HepG2 (cell line): ENCODE measurements around the gene FYB1. TPM values are rescaled to one million over a fixed set of nuclear protein-coding genes. Genes with fewer than 3 reads are reported as not detected.

Experiments used
- ATF3 ChIP-seq: sonication (generic); formaldehyde crosslinking; IDR thresholded peaks from 2 replicates; pipeline ENCODE4 v1.4.0; 2020; ENCODE audit warnings: missing genetic modification reagents
- ELF3 ChIP-seq: IDR thresholded peaks from 2 replicates; pipeline ENCODE4 v1.6.1; 2016; ENCODE audit warnings: missing genetic modification reagents, missing compliant biosample characterization
- ETV5 ChIP-seq: IDR thresholded peaks from 2 replicates; pipeline ENCODE4 v1.6.1; 2018; ENCODE audit warnings: missing biosample characterization, missing genetic modification reagents, inconsistent platforms, borderline replicate concordance
- FOSL2 ChIP-seq: sonication (generic); formaldehyde crosslinking; IDR thresholded peaks from 2 replicates; pipeline ENCODE4 v1.4.0; 2020; ENCODE audit warnings: missing genetic modification reagents
- FOXP1 ChIP-seq, 2 experiments: fragments of 450-650 bp in 1 of 2; IDR thresholded peaks; 2 replicates each; pipeline ENCODE4 v1.6.1; 2017 to 2018; ENCODE audit warnings: antibody characterized with exemption in 1 of 2
- GABPB1 ChIP-seq: IDR thresholded peaks from 2 replicates; pipeline ENCODE4 v1.6.1; 2016; ENCODE audit warnings: mild to moderate bottlenecking, missing genetic modification reagents, moderate library complexity, missing compliant biosample characterization
- HCFC1 ChIP-seq: fragments of 150-350 bp; IDR thresholded peaks from 2 replicates; pipeline ENCODE4 v1.6.1; 2014; ENCODE audit warnings: low read depth, low read length
- HIVEP1 ChIP-seq: sonication (generic); formaldehyde crosslinking; IDR thresholded peaks from 2 replicates; pipeline ENCODE4 v1.4.0; 2020; ENCODE audit warnings: mild to moderate bottlenecking, missing genetic modification reagents
- HNF4A ChIP-seq: sonication (generic); formaldehyde crosslinking; IDR thresholded peaks from 2 replicates; pipeline ENCODE4 v1.4.0; 2020; ENCODE audit warnings: missing genetic modification reagents
- HOXA5 ChIP-seq: sonication (generic); formaldehyde crosslinking; IDR thresholded peaks from 2 replicates; pipeline ENCODE4 v1.4.0; 2020; ENCODE audit warnings: missing genetic modification reagents
- HOXD1 ChIP-seq: sonication (generic); formaldehyde crosslinking; IDR thresholded peaks from 2 replicates; pipeline ENCODE4 v1.5.0; 2020; ENCODE audit warnings: missing genetic modification reagents
- KAT8 ChIP-seq: IDR thresholded peaks from 2 replicates; pipeline ENCODE4 v1.6.1; 2016; ENCODE audit warnings: missing genetic modification reagents, missing compliant biosample characterization
- KMT2B ChIP-seq: IDR thresholded peaks from 2 replicates; pipeline ENCODE4 v1.6.1; 2016; ENCODE audit warnings: missing genetic modification reagents, missing compliant biosample characterization
- MAFK ChIP-seq, 2 experiments: IDR thresholded peaks in 1 of 2; conservative IDR thresholded peaks in 1 of 2; 2 replicates each; pipeline ENCODE4 v1.6.1; 2011; ENCODE audit warnings: improper control_type of control experiment in 2 of 2, low read length in 2 of 2
- MIER2 ChIP-seq: IDR thresholded peaks from 2 replicates; pipeline ENCODE4 v1.6.1; 2016; ENCODE audit warnings: missing biosample characterization, missing genetic modification reagents
- PHF5A ChIP-seq: IDR thresholded peaks from one replicate; pipeline ENCODE4 v1.6.1; 2018; ENCODE audit warnings: low read depth, missing genetic modification reagents; ENCODE audit not compliant: unreplicated experiment
- RXRA ChIP-seq: sonication (generic); formaldehyde crosslinking; IDR thresholded peaks from 2 replicates; pipeline ENCODE4 v1.5.1; 2020; ENCODE audit warnings: missing genetic modification reagents
- RXRB ChIP-seq: IDR thresholded peaks from 2 replicates; pipeline ENCODE4 v1.6.1; 2016; ENCODE audit warnings: borderline replicate concordance, missing genetic modification reagents, missing compliant biosample characterization
- SIX4 ChIP-seq: sonication (generic); formaldehyde crosslinking; IDR thresholded peaks from 2 replicates; pipeline ENCODE4 v1.4.0; 2020; ENCODE audit warnings: missing genetic modification reagents
- SOX13 ChIP-seq, 3 experiments: fragments of 450-650 bp in 1 of 3; sonication (generic) in 1 of 3; formaldehyde crosslinking in 1 of 3; IDR thresholded peaks in 2 of 3; conservative IDR thresholded peaks in 1 of 3; 2 replicates each; pipeline versions ENCODE4 v1.5.0 to v1.6.1; 2016 to 2020; ENCODE audit warnings: antibody characterized with exemption in 1 of 3, mild to moderate bottlenecking in 1 of 3, missing compliant biosample characterization in 1 of 3, missing genetic modification reagents in 1 of 3, moderate library complexity in 1 of 3
- TCF7 ChIP-seq: sonication (generic); IDR thresholded peaks from 2 replicates; pipeline ENCODE4 v1.6.1; 2016; ENCODE audit warnings: antibody characterized with exemption, low read depth
- ZBTB20 ChIP-seq: sonication (generic); formaldehyde crosslinking; IDR thresholded peaks from 2 replicates; pipeline ENCODE4 v1.8.1; 2023; ENCODE audit warnings: missing genetic modification reagents, low read depth, mild to moderate bottlenecking, borderline replicate concordance
- ZNF275 ChIP-seq: sonication (generic); formaldehyde crosslinking; IDR thresholded peaks from 2 replicates; pipeline ENCODE4 v1.8.0; 2022; ENCODE audit warnings: missing genetic modification reagents, mild to moderate bottlenecking, inconsistent platforms, borderline replicate concordance
- ZNF557 ChIP-seq: sonication (generic); formaldehyde crosslinking; IDR thresholded peaks from 2 replicates; pipeline ENCODE4 v1.4.0; 2020; ENCODE audit warnings: missing genetic modification reagents
- ZNF597 ChIP-seq: sonication (generic); formaldehyde crosslinking; IDR thresholded peaks from 2 replicates; pipeline ENCODE4 v1.5.0; 2020; ENCODE audit warnings: missing genetic modification reagents
- ZNF792 ChIP-seq: IDR thresholded peaks from 2 replicates; pipeline ENCODE4 v1.6.1; 2016
- ZNF883 ChIP-seq: sonication (generic); formaldehyde crosslinking; IDR thresholded peaks from 2 replicates; pipeline ENCODE4 v1.5.1; 2020; ENCODE audit warnings: mild to moderate bottlenecking, missing genetic modification reagents; ENCODE audit errors: not compliant biosample characterization
- polyA plus RNA-seq, 8 experiments: library from polyadenylated mRNA; depleted of rRNA in 3 of 8; stranded (reverse) in 7 of 8; unstranded in 1 of 8; fragments of >200 nt; fragmentation: Illumina TruSeq in 4 of 8; extraction: Trizol in 4 of 8; gene quantifications; 2 replicates each; pipeline versions ENCODE4 v1.2.1 to v1.2.3, GENCODE V29; 2011 to 2016; ENCODE audit warnings: low read depth in 4 of 8, missing spikeins in 1 of 8, mixed read lengths in 1 of 8; ENCODE audit not compliant: insufficient read depth in 1 of 8
- total RNA-seq, 5 experiments: library from RNA; depleted of rRNA; stranded (reverse); fragments of >200 nt; fragmentation: Illumina TruSeq; extraction: Trizol; gene quantifications; 2 replicates each; pipeline ENCODE4 v1.2.3, GENCODE V29; 2016; ENCODE audit warnings: low read depth in 1 of 5
- TF ChIP-seq, protein P1 (sequence below): IDR thresholded peaks from 2 replicates; pipeline ENCODE4 v1.6.1; 2016
- TF ChIP-seq, protein P2 (sequence below): sonication (generic); formaldehyde crosslinking; IDR thresholded peaks from 2 replicates; pipeline ENCODE4 v1.5.0; 2020; ENCODE audit warnings: missing genetic modification reagents, mild to moderate bottlenecking, borderline replicate concordance

Gene FYB1
- total and polyA plus RNA-seq, 2 of the 13 experiments (the other 11 are each of a cell fraction or from before 2014, with no cell fraction given) = 0.03 TPM; not detected in 1

DNA sequence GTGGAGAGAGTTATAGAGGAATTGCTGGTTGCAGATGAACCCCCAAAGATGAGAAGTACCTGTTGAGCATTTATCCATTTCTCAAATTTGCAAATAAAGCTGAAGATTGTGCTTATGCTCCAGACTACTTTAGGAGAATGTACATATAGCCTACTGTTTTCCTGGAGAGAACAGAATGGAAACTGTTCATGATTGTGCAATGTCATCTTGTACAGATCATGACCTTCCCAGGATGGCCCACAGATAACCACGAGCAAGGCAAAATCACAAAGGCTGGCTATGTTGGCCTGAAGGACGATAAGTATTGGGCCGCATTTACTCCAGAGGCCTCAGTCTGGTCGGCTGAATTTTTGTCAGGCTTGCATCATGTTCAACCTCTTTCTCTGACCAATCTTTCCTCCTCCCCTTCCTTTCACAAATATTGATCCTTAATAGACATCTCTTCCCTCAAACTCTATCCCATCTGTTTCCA is 116.6 kb downstream of the FYB1 start (continued):
- peak; percentile 75; the same call in 1 of the 2 replicates for TF ChIP-seq RXRA (CRISPR knock-in tag)
- TF ChIP-seq PHF5A = peak; percentile 61
- TF ChIP-seq ZNF792 (CRISPR knock-in tag) = peak; percentile 99
- no peak for TF ChIP-seq MAFK (conservative IDR thresholded peaks at IDR 0.05 in 1 of 2, IDR thresholded peaks at IDR 0.05 in 1 of 2; ENCODE audit: low read length in 2 of 2)
- TF ChIP-seq TCF7 = peak; percentile 51
- TF ChIP-seq ATF3 (CRISPR knock-in tag) = peak; percentile 52; the same call in 1 of the 2 replicates
- TF ChIP-seq KMT2B (CRISPR knock-in tag) = 0 out of 2 replicates have a peak, but pooled peaks have one; percentile 27
- TF ChIP-seq ELF3 (CRISPR knock-in tag) = peak; percentile 55; the same call in 1 of the 2 replicates
- TF ChIP-seq ZNF557 (CRISPR knock-in tag) = peak; percentile 39; the same call in 1 of the 2 replicates
- TF ChIP-seq HIVEP1 (CRISPR knock-in tag) = no peak
- TF ChIP-seq ZNF883 (CRISPR knock-in tag) = no peak
- TF ChIP-seq, protein P1, sequence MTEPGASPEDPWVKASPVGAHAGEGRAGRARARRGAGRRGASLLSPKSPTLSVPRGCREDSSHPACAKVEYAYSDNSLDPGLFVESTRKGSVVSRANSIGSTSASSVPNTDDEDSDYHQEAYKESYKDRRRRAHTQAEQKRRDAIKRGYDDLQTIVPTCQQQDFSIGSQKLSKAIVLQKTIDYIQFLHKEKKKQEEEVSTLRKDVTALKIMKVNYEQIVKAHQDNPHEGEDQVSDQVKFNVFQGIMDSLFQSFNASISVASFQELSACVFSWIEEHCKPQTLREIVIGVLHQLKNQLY (CRISPR knock-in tag) = 0 out of 2 replicates have a peak, but pooled peaks have one; percentile 45
- peak; percentile 79; the same call in 1 of the 2 replicates for TF ChIP-seq ZBTB20 (CRISPR knock-in tag)
- TF ChIP-seq RXRB (CRISPR knock-in tag) = peak; percentile 73
- no peak for TF ChIP-seq HOXA5 (CRISPR knock-in tag)
- peak; percentile 68; the same call in 1 of the 2 replicates for TF ChIP-seq MIER2
- peak; percentile 84 for TF ChIP-seq FOSL2
- 0 out of 2 replicates have a peak, but pooled peaks have one; percentile 42 for TF ChIP-seq HOXD1 (CRISPR knock-in tag)
- TF ChIP-seq HCFC1 = no peak
- peak; percentile 38; the same call in 1 of the 2 replicates for TF ChIP-seq KAT8 (CRISPR knock-in tag)
- TF ChIP-seq FOXP1 (IDR thresholded peaks at IDR 0.05) = no peak
- peak; percentile 71 for TF ChIP-seq FOXP1 (CRISPR knock-in tag; IDR thresholded peaks at IDR 0.05)
- TF ChIP-seq HNF4A (CRISPR knock-in tag) = peak; percentile 62
- TF ChIP-seq ETV5 = peak; percentile 52; the same call in 1 of the 2 replicates
- TF ChIP-seq, protein P2, sequence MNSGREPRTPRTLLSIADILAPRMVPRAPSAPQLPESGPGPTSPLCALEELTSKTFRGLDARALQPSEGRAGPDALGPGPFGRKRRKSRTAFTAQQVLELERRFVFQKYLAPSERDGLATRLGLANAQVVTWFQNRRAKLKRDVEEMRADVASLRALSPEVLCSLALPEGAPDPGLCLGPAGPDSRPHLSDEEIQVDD (CRISPR knock-in tag) = no peak
- TF ChIP-seq ZNF597 (CRISPR knock-in tag) = no peak
- TF ChIP-seq SIX4 (CRISPR knock-in tag) = 0 out of 2 replicates have a peak, but pooled peaks have one; percentile 16
- TF ChIP-seq GABPB1 (CRISPR knock-in tag) = peak; percentile 19; the same call in 1 of the 2 replicates
- peak; percentile 50; the same call in 1 of the 2 replicates for TF ChIP-seq SOX13 (IDR thresholded peaks at IDR 0.05)
- peak in 1 of 2 experiments; percentile 90; a peak in 2 of 4 replicates for TF ChIP-seq SOX13 (CRISPR knock-in tag; conservative IDR thresholded peaks at IDR 0.05 in 1 of 2, IDR thresholded peaks at IDR 0.05 in 1 of 2)
- no peak for TF ChIP-seq ZNF275 (CRISPR knock-in tag)
